BE2C (cell line): ENCODE measurements around the gene RASSF8.
A peak's percentile ranks its signal among the peaks of the same experiment; 100 is the strongest.

Experiments used
- DNase-seq: peaks from one replicate; pipeline ENCODE4 v3.0.0-alpha.2; 2020
- H3K27me3 ChIP-seq: fragments of 250-450 bp; sonication (Bioruptor Pico); 2 replicates; pipeline ENCODE4 v1.5.1; 2020; ENCODE audit warnings: mild to moderate bottlenecking
- H3K36me3 ChIP-seq: fragments of 250-450 bp; sonication (Bioruptor Pico); 2 replicates; pipeline ENCODE4 v1.5.1; 2020; ENCODE audit warnings: mild to moderate bottlenecking
- H3K4me1 ChIP-seq: fragments of 250-450 bp; sonication (Bioruptor Pico); 2 replicates; pipeline ENCODE4 v1.5.1; 2020
- H3K4me3 ChIP-seq: 2 replicates; pipeline ENCODE4 v1.5.1; 2011; ENCODE audit warnings: low read depth, low read length
- H3K9me3 ChIP-seq: fragments of 250-450 bp; sonication (Bioruptor Pico); 2 replicates; pipeline ENCODE4 v1.5.1; 2020
- CTCF ChIP-seq: IDR thresholded peaks from 2 replicates; pipeline ENCODE4 v1.5.1; 2012; ENCODE audit warnings: mild to moderate bottlenecking, low read depth, low read length

The RASSF8 gene

GRCh38 chr12:26090836-26091510, 132.5 kb downstream of the RASSF8 start:
- no peak for DNase-seq
- H3K4me1 ChIP-seq = no peaks in the 10 kb centered on the region
- no peak for TF ChIP-seq CTCF
- H3K36me3 ChIP-seq = no peaks in the 10 kb centered on the region
- H3K4me3 ChIP-seq = no peak overlapping the region
- H3K27me3 ChIP-seq = no peaks in the 10 kb centered on the region; the same call in 1 of the 2 replicates
- H3K9me3 ChIP-seq = no peaks in the 10 kb centered on the region

GRCh38 chr12:26091822-26092221, 133.3 kb downstream of the RASSF8 start:
- no peaks in the 10 kb centered on the region for H3K4me1 ChIP-seq
- peak; percentile 36 for TF ChIP-seq CTCF
- DNase-seq = no peak

GRCh38 chr12:26092346-26093105, 134.0 kb downstream of the RASSF8 start:
- Histone ChIP-seq H3K4me3 (no peak overlapping the region), H3K4me1 (no peaks in the 10 kb centered on the region), H3K27me3 (no peaks in the 10 kb centered on the region; the same call in 1 of the 2 replicates), H3K9me3 (no peaks in the 10 kb centered on the region), H3K36me3 (no peaks in the 10 kb centered on the region)
- TF ChIP-seq CTCF = no peak
- DNase-seq = no peak

More at GRCh38 chr12:26091822-26092221, 133.3 kb downstream of the RASSF8 start:
- no peaks in the 10 kb centered on the region for H3K9me3 ChIP-seq
- no peak overlapping the region for H3K4me3 ChIP-seq
- H3K36me3 ChIP-seq = no peaks in the 10 kb centered on the region
- H3K27me3 ChIP-seq = no peaks in the 10 kb centered on the region; the same call in 1 of the 2 replicates

- Histone ChIP-seq H3K36me3 (no peaks in the 10 kb centered on the region), H3K27me3 (no peaks in the 10 kb centered on the region; the same call in 1 of the 2 replicates), H3K9me3 (no peaks in the 10 kb centered on the region), H3K4me1 (no peaks in the 10 kb centered on the region), H3K4me3 (no peak overlapping the region)
- no peak for TF ChIP-seq CTCF
- DNase-seq = no peak
Measured at GRCh38 chr12:26095186-26095585, 136.7 kb downstream of the RASSF8 start.

GRCh38 chr12:26096036-26096435, 137.6 kb downstream of the RASSF8 start:
- Histone ChIP-seq H3K9me3 (no peaks in the 10 kb centered on the region), H3K4me1 (no peaks in the 10 kb centered on the region), H3K4me3 (no peak overlapping the region), H3K36me3 (no peaks in the 10 kb centered on the region), H3K27me3 (no peaks in the 10 kb centered on the region; the same call in 1 of the 2 replicates)
- DNase-seq = no peak
- TF ChIP-seq CTCF = no peak
